ENCODE data around the gene FBXO9.

DNA sequence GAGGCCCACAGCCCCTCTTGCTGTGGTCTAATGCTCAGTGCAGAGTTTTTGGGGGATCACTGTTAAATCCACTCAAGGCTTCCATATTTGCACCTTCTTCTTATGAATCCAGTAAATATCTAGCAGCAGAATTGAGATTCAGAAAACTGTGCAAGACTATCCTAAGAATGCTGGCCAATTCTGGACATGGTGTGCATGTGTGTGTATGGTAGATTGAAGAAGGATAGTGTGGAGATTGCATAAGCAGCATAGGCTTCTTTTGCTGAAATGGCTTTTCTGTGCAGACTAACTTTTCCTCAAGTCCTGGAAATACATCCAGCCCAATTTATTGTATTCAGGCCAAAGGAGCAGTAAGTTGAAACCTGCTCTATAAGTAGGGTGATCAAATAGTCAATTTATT is 39.7 kb downstream of the FBXO9 start:
- TF ChIP-seq CTCF (IDR thresholded peaks at IDR 0.05; ENCODE audit: low read depth, low read length, missing input control) (no peak), SP1 (IDR thresholded peaks at IDR 0.05) (no peak), ATF3 (IDR thresholded peaks at IDR 0.05) (no peak), TAF1 (conservative IDR thresholded peaks at IDR 0.05) (no peak), YY1 (IDR thresholded peaks at IDR 0.05) (no peak), REST (IDR thresholded peaks at IDR 0.05) (no peak), GABPA (IDR thresholded peaks at IDR 0.05 in 1 of 2, conservative IDR thresholded peaks at IDR 0.05 in 1 of 2) (no peak), JUND (IDR thresholded peaks at IDR 0.05) (no peak), RAD21 (IDR thresholded peaks at IDR 0.05) (no peak)
- TF ChIP-seq, protein P1, sequence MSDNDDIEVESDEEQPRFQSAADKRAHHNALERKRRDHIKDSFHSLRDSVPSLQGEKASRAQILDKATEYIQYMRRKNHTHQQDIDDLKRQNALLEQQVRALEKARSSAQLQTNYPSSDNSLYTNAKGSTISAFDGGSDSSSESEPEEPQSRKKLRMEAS (IDR thresholded peaks at IDR 0.05): no peak
